ENCODE data around the gene IER5.
A peak's percentile ranks its signal among the peaks of the same experiment; 100 is the strongest.

The IER5 gene

DNA sequence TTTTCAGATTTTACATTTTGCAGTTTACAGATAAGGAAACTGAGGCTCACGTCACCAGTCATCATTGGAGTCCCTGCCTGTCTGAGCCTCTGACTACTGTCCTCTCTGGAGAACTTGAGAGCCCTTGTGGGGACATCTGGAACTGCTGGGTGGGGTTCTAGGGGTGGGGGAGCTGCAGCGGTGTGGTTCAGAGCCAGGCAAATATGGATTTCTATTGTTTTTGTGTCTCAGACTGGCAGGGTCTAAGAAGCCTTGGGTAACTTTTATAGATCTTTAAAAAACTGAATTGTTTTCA, 46.9 kb downstream of the IER5 start:
- DNase-seq (ENCODE audit: low read depth): no peak

DNA sequence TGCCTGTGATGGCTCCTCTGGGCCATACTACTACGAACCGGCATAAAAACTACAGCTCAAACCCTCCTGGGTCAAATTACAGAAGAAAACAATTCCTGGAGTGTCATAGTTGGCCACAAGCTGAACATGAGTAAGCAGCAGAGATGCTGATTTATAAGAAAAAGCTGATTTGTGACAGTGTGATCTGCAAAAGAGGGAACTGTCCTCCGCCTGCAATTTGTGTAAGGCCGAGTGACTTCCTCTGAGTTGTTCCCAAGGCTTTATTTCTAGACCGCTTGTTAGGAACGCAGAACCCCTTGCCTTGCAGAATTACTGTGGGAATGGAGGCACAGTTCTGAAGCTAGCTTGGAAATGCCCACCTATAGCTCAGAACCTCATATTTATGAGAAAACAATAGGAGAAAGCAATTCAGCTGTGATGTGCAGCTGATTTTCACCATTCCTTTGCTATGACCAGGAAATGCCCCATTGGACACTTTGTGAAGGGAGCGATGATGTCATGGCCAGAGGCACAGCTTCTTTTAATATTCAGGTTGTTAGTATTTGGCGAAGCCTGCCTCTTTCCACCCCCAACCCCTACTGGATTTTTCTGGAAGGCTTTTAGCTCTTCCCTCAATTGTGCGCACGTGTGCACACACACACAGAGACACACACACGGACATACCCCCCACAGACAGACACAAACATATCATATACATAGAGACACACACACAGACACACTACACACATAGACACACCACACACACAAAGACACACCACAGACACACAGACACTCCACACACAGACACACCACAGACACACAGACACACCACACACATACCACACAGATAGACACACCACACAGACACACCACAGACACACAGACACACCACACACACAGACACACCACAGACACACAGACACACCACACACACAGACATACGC, 47.6 kb downstream of the IER5 start:
- DNase-seq (ENCODE audit: low read depth): peak; percentile 74

DNA sequence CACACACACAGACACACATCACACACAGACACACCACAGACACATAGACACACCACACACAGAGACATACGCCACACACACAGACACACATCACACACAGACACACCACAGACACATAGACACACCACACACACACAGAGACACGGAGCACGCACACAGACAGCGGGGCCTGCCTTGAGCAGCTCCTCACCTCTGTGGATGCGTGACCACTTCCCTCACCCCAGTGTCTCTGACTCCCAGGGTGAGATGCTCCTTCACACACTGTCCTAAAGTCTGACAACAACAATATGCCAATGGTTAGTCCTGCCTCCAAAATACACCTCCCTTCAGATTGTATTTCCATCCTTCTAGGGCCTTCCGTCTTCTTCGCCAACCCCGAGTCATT, 48.2 kb downstream of the IER5 start:
- no peak for DNase-seq (ENCODE audit: low read depth)

DNA sequence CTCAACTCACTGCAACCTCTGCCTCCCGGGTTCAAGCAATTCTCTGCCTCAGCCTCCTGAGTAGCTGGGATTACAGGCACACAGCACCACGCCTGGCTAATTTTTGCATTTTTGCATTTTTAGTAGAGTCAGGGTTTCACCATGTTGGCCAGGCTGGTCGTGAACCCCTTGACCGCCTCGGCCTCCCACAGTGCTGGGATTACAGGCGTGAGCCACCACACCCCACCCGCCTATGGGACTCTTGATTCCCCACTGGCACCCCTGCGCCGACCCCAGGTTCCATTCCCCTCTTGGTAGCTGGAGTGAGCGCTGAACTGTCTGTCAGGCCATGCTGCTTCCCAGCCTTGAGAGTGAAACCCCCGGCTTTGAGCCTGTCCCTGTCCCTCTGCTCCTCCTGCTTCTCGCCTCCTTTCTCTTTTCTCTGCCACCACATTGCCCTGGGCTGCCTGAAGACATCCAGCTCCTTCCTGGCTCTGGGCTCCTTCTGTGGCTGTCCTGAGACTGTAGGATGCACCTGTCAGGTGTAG, 48.8 kb downstream of the IER5 start:
- no peak for DNase-seq (ENCODE audit: low read depth)

DNA sequence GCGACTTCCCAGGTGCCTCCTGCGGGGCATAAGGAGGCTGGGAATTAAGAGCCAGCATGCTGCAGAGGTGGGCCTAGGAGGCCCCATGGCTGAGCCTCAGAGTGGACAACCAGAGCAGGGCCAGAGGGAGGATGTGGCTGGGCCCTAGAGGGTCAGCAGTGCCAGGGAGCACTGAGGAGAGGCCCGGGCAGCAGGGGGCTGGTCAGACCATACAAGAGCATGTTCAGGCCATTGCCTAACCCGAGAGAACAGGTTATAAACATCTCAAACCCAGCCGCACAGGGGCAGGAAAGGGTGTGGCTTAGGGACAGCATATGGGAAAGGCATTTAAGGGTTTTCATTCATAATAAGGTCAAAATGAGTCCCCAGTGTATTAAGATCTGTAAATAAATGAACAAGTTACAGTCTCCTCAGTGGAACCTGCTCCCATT, 51.1 kb downstream of the IER5 start:
- peak; percentile 46 for DNase-seq (ENCODE audit: low read depth)

DNA sequence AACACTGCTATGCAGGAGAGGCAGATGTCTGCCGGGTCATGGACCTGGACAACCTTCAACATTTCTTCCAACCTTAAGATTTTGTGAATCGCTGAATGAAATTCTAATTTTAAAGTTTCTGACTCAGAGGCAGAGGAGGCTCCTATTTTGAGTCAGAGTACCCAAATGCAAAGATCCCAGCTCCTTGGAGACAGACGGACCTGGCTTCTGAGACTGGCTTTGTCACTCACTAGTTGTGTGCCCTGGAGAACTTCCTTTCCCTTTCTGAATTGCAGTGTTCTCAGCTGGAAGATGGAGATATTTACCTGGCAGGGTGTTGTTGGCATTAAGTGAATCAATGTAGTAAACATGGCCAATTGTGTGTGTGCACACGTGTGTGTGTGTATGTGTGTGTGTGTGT, 51.9 kb downstream of the IER5 start:
- DNase-seq (ENCODE audit: low read depth): no peak

DNA sequence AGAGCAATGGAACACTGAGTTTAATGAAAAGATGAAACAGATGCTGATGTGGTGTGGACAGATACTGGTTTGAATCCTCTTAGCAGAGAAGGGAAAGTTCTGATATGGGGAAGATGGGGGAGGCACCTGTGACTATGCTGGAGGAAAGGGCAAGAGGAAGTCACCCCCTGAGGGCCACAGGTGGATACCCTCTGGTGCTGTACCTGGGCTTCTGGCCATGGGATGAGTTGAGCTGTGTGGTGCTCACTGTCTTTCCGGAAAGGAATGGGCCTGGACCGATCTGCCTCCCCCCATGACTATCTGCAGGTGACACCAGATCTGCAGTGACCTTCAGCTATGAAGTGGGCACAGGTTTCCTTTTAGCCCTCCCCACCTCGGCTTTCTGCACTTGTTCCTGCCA, 52.4 kb downstream of the IER5 start:
- no peak for DNase-seq (ENCODE audit: low read depth)

DNA sequence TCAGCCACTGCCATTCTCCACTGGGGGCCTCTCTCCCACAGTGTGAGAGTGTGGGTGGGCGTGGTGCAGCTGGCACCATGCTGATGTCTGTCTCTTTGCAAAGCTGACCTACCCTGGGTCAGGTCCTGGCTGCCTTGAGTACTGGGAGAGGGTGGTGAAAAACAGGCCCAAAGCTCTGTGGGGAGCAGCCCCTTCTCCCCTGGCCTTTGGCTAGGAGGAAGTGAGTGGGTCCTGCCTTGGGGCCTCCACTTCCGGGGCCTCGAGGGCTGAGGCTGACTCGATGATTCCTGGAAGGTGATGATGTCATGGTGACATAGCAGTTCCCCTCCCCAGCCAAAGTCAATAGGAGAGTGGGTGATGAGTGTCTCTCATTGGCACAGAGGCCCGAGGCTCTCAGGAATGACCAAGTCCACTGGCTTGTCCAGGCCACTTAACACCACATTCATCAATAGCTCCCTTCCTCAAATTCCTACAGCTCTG, 53.0 kb downstream of the IER5 start:
- peak; percentile 50 for DNase-seq (ENCODE audit: low read depth)
